ENCODE measurements around the gene PAQR6.

PAQR6 gene

DNA sequence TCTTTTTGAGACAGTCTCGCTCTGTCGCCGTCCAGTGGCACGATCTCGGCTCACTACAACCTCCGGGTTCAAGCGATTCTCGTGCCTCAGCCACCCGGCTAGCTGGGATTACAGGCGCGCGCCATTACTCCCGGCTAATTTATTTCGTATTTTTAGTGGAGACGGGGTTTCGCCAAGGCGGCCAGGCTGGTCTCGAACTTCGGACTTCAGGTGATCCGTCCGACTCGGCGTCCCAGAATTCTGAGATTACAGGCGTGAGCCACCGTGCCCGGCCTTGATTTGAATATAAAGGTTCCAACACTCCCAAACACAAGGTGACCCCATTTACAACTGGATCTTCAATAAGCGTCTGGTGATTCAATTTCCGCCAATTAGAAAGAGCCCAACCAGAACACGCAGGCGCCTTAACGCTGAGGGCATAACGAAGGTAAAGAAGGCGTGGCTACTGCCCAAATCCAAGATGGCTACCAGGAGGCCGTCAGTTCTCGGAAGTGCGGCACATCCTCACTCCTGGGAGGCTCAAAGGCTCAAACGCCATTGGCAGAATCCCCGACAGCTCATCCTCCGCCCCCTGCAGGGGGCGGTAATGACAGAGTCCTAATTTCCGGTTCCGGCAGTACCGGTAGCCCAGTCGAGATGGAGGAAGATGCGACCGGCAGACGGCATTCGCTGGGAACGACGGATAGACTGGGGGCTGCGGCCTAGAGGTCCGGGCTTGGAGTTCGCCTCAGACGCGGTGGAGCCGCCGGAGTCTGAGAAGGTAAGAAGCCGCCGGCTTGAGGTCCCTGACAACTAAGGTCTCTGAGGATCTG is 54.2 kb downstream of the PAQR6 start, which contains the start of gene SLC25A44:
TSS of gene SLC25A44 (plus strand) at position 617 of the 812 bp plus-strand sequence. CDS start 5,744 bp downstream, outside the sequence.
- DNase-seq (ENCODE audit: low read depth in 2 of 2): peak; percentile 92 to 96
